ENCODE results near the gene BRICD5. TPM values are rescaled to one million over a fixed set of nuclear protein-coding genes. Genes with fewer than 3 reads are reported as not detected.

BRICD5 gene
- total RNA-seq, 1 experiment from 2014 or later: 2.1 TPM

DNA sequence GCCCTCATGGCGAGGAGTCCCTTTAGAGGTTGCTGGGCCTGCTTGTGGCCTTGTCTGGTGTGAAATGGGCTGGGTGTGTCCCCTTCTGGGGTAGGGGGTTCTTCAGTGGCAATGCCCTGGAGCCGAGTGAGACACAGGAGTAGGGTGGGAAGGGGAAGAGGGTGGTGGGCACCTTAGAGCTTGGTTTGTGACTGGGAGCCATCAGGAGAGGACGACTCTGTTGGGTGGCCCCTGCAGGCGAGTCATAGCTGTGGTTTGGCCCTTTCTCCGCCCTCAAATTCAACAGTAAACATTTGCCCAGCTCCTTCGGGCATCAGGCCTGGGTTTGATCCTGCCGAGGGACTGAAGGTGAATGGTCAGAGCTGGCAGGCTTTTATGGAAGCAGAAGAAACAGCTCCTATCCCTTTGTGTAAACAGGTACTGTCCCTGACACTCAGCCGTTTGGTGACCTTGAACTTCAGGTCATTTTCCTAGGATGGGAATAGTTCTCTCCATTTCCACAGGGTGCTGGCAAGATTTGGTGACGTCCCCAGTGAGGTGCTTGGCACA lies 15.7 kb upstream of the BRICD5 start:
- no peak for DNase-seq (ENCODE audit: extremely low read depth, low read depth)

DNA sequence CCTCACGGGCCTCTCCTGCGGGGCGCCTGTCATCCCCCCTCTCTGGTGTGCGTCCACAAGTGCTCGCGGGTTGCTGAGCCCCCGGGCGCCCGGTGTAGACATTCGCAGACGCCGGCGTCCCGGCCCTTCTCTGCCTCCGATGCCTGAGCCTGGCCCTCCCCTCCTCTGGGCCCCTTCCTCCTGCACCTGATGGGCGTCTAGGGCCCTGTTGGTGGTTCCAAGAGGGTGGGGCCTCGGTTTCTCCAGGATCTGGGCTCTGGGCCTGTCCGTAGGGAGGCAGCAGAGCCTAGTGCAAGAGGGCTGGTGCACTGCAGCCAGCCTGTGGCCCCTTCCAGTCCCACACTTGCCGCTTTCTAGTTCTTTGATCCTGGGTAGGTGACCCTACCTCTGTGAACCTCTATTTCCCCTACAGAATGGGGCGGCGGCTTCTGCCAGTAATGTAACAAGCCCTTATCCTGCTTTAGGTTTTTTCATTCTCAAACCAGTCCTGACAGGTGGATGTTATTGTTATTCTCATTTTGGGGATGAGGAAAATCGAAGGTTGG lies 13.4 kb upstream of the BRICD5 start:
- peak; percentile 30 for DNase-seq (ENCODE audit: extremely low read depth, low read depth)

DNA sequence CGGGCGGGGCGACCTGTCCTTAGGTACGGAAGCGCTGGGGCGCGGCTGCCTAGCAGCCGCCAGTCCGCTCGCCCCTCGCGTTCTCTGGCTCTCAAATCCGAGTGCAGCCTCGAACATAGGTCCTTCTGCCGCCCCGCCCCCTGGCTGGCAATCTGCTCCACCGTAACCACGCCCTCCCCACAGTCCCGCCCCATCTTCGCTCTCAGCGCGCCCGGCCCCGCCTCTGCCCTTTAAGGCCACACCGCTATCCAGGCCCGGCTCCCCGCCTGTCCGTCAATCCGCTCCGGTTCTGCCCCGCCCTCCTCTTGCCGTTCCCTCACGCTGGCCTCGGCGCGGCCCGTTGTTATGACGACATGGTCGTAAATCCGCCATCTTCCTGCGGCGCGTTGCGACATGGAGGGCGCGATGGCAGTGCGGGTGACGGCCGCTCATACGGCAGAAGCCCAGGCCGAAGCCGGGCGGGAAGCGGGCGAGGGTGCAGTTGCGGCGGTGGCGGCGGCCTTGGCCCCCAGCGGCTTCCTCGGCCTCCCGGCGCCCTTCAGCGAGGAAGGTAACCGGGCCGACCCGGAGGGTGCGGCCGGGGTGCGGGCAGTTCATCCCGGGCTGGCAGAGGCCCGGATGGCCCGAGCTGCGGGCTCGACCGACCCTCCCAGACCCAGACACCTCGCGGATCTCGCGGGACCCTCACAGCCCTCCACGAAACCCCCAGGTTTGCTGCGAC lies 12.7 kb upstream of the BRICD5 start, which contains the start of gene E4F1:
TSS of gene E4F1 (plus strand) at position 371 of the 721 bp plus-strand sequence. CDS start at position 394, 23 bp downstream.
- DNase-seq (ENCODE audit: extremely low read depth, low read depth): peak; percentile 99

GRCh38 chr16:2216330-2216729 lies 5.7 kb upstream of the BRICD5 start:
- no peak for DNase-seq (ENCODE audit: extremely low read depth, low read depth)

GRCh38 chr16:2214719-2214968 lies 4.0 kb upstream of the BRICD5 start, which contains the start of gene PGP:
Gene PGP, minus strand, starts transcription at chr16:2214840. Its CDS starts 63 bp downstream, at chr16:2214777.
- no peak for DNase-seq (ENCODE audit: extremely low read depth, low read depth)

- DNase-seq (ENCODE audit: extremely low read depth, low read depth): no peak
Measured at GRCh38 chr16:2213817-2214718, 3.4 kb upstream of the BRICD5 start.

DNA sequence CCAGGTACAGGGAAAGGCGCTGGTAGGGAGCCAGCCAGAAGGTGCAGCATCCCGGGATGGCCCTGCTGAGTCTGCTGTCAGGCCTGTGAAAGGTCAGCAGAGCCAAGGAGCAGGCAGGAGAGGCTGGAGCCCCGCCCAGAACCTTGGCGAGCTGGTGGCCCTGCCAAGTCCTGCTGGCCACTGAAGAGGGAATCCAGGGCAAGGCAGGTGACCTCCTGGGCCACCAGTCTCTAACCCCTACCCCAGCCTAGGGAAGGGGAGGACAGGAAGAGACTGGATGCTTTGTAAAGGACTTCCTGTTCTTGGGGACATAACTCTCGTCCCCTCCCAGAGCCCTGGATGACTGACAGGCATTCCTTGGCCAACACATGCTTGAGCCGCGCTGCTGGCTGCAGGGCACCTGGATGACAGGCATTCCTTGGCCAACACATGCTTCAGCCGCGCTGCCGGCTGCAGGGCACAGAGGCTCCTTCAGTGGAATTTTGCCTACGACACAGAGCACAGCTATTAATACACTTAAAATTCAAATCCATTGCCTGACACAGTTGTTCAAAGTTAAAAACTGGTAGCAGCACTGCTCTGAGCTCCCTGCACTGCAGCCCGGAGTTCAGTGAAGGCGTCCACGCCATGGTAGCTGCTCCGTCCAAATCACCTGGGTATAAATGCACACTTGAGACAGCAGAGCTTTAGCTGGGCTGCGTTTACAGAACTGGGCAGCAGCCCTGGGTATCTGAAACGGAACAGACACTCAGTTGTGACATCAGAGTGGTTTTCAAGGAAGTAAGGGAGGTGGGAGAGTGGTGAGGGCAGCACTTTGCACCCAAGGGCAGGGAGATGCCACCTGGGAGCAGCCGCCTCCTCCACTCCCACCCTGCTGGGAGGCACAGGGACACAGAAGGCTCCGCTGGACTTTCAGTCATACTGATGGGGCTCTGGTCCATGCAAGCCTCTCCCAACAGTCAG lies 2.0 kb upstream of the BRICD5 start:
- no peak for DNase-seq (ENCODE audit: extremely low read depth, low read depth)

- no peak for DNase-seq (ENCODE audit: extremely low read depth, low read depth)
Measured at GRCh38 chr16:2211923-2212347, 1.3 kb upstream of the BRICD5 start.

DNA sequence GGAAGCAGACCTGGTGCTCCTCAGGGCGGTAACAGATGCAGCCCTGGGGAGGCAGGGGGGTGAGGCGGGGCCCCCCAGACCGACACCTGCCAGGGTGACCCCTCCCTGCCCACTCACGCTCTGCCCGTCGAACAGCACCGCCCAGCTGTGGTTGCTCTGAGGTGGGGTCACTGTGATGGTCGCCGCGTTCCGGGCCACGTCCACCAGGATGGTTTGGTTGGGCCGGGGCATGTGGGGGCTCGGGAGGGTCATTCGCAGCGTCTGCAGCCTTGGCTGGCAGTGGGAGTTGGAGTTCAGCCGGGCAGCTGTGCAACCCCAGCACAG lies 692 bp downstream of the BRICD5 start:
- DNase-seq (ENCODE audit: extremely low read depth, low read depth): no peak

DNA sequence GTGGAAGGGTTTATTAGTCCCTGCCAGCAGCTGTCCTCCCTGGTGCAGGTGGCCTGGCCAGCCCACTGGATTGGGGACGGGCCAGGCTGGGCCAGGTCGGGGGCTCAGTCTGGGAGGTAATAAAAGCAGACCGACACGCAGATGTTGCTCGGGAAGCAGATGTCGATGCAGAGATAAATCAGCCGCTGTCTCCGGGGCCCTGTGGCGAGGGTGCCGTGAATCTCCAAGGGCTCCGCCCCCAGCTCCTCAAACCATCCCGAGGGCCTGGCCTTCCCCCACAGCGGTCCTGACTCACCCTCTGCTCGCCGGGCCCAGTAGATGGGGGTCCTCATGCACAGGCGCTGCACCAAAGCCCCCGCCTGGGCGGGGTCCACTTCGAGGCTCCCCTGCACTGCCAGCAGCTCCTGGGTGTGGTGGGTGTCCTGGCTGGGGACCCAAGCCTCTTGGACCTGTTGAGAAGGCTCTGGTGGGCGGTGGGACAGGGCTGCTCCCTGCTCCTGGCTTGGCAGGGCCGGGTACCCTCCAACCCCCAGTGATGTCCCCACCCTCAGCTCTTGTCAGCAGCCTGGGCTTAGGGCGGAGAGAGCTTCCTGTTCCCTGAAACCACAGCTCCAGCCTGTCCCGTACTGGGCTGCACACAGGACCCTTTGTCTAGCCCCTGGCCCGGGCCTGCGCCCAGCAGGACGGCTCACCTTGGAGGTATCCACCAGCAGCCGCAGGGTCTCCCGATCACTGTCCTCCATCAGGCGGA lies 1.2 kb downstream of the BRICD5 start:
- DNase-seq (ENCODE audit: extremely low read depth, low read depth): no peak

GRCh38 chr16:2208772-2209171 lies 1.9 kb downstream of the BRICD5 start:
- no peak for DNase-seq (ENCODE audit: extremely low read depth, low read depth)

- no peak for DNase-seq (ENCODE audit: extremely low read depth, low read depth)
Measured at GRCh38 chr16:2208308-2208707, 2.4 kb downstream of the BRICD5 start.

DNA sequence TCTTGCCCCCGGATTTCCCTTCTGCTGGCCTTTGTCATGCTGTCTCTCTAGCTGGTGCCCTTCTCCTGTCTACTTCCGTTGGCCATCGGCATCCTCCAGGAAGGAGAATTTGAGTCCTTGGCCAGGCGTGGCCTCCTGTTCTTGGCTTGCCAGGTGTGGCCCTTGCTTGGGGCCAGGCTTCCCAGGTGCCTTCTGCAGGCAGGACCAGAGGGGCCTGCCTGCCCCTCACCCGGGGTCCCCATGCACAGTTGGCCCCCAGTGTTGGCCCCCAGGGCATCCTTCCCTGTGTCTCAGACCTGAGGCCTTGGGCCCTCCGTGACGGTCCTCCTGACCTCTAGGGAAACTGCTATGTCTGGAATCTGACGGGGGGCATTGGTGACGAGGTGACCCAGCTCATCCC lies 2.8 kb downstream of the BRICD5 start:
- no peak for DNase-seq (ENCODE audit: extremely low read depth, low read depth)

GRCh38 chr16:2206780-2207433 lies 3.8 kb downstream of the BRICD5 start:
- no peak for DNase-seq (ENCODE audit: extremely low read depth, low read depth)

DNA sequence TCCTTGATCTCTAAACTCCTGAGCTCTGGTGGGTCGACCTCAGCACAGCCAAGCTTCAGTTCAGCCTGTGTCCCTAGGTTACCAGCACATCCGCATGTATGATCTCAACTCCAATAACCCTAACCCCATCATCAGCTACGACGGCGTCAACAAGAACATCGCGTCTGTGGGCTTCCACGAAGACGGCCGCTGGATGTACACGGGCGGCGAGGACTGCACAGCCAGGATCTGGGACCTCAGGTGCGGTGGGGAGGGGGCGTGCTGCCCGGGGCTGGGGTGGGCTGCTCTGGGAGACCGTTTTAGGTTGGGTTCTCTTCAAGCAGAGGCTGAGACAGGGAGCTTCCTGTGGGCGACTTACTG lies 4.3 kb downstream of the BRICD5 start:
- no peak for DNase-seq (ENCODE audit: extremely low read depth, low read depth)

GRCh38 chr16:2205967-2206313 lies 4.7 kb downstream of the BRICD5 start:
- no peak for DNase-seq (ENCODE audit: extremely low read depth, low read depth)

GRCh38 chr16:2205104-2205966 lies 5.3 kb downstream of the BRICD5 start, which contains the start of gene MLST8:
Gene MLST8, plus strand, starts transcription at chr16:2205454. Its CDS starts 632 bp downstream, at chr16:2206086.
- peak; percentile 80 for DNase-seq (ENCODE audit: extremely low read depth, low read depth)

DNA sequence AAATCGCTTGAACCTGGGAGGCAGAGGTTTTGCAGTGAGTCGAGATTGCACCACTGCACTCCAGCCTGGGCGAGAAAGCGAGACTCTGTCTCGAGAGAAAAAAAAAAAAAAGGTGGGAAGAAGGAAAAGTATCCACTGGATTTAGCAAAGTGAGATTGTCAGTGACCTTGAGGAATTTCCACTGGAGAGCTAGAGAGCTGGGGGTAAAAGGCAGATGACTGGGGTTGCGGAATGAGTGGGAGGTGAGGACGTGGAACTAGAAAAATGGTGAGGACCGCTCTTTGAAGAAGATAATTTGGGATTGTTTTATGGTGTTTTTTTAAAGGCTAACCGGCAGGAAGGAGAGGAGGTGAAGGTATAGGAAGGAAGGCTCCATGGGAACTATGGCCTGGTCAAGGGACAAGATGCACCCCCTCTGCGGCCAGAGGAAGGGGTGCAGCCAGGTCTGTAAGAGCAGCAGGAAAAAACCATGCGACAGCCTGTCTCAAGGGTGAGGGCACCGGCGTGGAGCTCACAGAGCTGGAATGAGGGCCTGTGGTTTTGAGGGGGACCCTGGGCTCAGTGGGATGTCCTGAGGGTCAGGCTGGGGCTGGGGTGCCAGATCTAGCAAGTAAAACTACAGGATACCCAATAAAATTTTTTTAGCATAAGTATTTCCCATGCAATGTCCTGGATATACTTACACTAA lies 6.1 kb downstream of the BRICD5 start:
- DNase-seq (ENCODE audit: extremely low read depth, low read depth): no peak
